HEK293T (cell line): ENCODE data around the gene CDHR5.

Source experiments
- ELF4 ChIP-seq: fragments of 450-650 bp; IDR thresholded peaks from 2 replicates; pipeline ENCODE4 v1.6.1; 2017; ENCODE audit warnings: antibody characterized with exemption
- LEF1 ChIP-seq: fragments of 450-650 bp; IDR thresholded peaks from 2 replicates; pipeline ENCODE4 v1.6.1; 2017; ENCODE audit warnings: mild to moderate bottlenecking, borderline replicate concordance
- SP1 ChIP-seq: fragments of 450-650 bp; IDR thresholded peaks from 2 replicates; pipeline ENCODE4 v1.6.1; 2017

GRCh38 chr11:601573-602245, 23.0 kb downstream of the CDHR5 start:
- TF ChIP-seq LEF1 (no peak), SP1 (no peak), ELF4 (no peak)
